ENCODE data around the gene SLFN5.
"Not testable (repeated sequence)": the region's sequence is repeated elsewhere in the genome, so short reads cannot be mapped to it uniquely, and the experiment has no call there.

Gene SLFN5

GRCh38 chr17:35294756-35295155 lies 51.9 kb downstream of the SLFN5 start:
- no peak for TF ChIP-seq CTCF (IDR thresholded peaks at IDR 0.05)
- no peaks in the 10 kb centered on the region for H3K4me1 ChIP-seq (ENCODE audit: control insufficient read depth in 1 of 2, insufficient read depth in 1 of 2, low read depth in 1 of 2, low read length in 1 of 2)
- H3K36me3 ChIP-seq = no peaks in the 10 kb centered on the region
- peaks cover 89% of the 10 kb centered on the region for H3K27me3 ChIP-seq
- no peaks in the 10 kb centered on the region for H3K9me3 ChIP-seq
- no peak overlapping the region for H3K4me3 ChIP-seq (ENCODE audit: low read depth in 1 of 2, low read length in 1 of 2)
- H3K27ac ChIP-seq = no peak overlapping the region

GRCh38 chr17:35295686-35296085 lies 52.8 kb downstream of the SLFN5 start:
- Histone ChIP-seq H3K27ac (no peak overlapping the region), H3K36me3 (no peaks in the 10 kb centered on the region), H3K9me3 (no peaks in the 10 kb centered on the region), H3K4me1 (ENCODE audit: control insufficient read depth in 1 of 2, insufficient read depth in 1 of 2, low read depth in 1 of 2, low read length in 1 of 2) (no peaks in the 10 kb centered on the region), H3K27me3 (peaks cover 82% of the 10 kb centered on the region), H3K4me3 (ENCODE audit: low read depth in 1 of 2, low read length in 1 of 2) (no peak overlapping the region)
- no peak for TF ChIP-seq CTCF (IDR thresholded peaks at IDR 0.05)

- Histone ChIP-seq H3K9me3 (no peaks in the 10 kb centered on the region), H3K36me3 (no peaks in the 10 kb centered on the region), H3K4me3 (ENCODE audit: low read depth in 1 of 2, low read length in 1 of 2) (no peak overlapping the region), H3K27me3 (peaks cover 71% of the 10 kb centered on the region), H3K4me1 (ENCODE audit: control insufficient read depth in 1 of 2, insufficient read depth in 1 of 2, low read depth in 1 of 2, low read length in 1 of 2) (no peaks in the 10 kb centered on the region), H3K27ac (no peak overlapping the region)
- TF ChIP-seq CTCF (IDR thresholded peaks at IDR 0.05) = no peak
Measured at GRCh38 chr17:35297666-35298065, 54.8 kb downstream of the SLFN5 start.

GRCh38 chr17:35298639-35299038 lies 55.8 kb downstream of the SLFN5 start:
- no peaks in the 10 kb centered on the region for H3K4me1 ChIP-seq (ENCODE audit: control insufficient read depth in 1 of 2, insufficient read depth in 1 of 2, low read depth in 1 of 2, low read length in 1 of 2)
- H3K27ac ChIP-seq = no peak overlapping the region
- H3K27me3 ChIP-seq = peaks cover 64% of the 10 kb centered on the region
- H3K9me3 ChIP-seq = no peaks in the 10 kb centered on the region
- no peak overlapping the region for H3K4me3 ChIP-seq (ENCODE audit: low read depth in 1 of 2, low read length in 1 of 2)
- TF ChIP-seq CTCF (IDR thresholded peaks at IDR 0.05) = no peak
- no peaks in the 10 kb centered on the region for H3K36me3 ChIP-seq

GRCh38 chr17:35299135-35299534 lies 56.3 kb downstream of the SLFN5 start:
- no peak for TF ChIP-seq CTCF (IDR thresholded peaks at IDR 0.05)
- Histone ChIP-seq H3K27me3 (peaks cover 59% of the 10 kb centered on the region), H3K4me1 (ENCODE audit: control insufficient read depth in 1 of 2, insufficient read depth in 1 of 2, low read depth in 1 of 2, low read length in 1 of 2) (no peaks in the 10 kb centered on the region), H3K4me3 (ENCODE audit: low read depth in 1 of 2, low read length in 1 of 2) (no peak overlapping the region), H3K9me3 (no peaks in the 10 kb centered on the region), H3K36me3 (no peaks in the 10 kb centered on the region), H3K27ac (no peak overlapping the region)

GRCh38 chr17:35309345-35309744 lies 66.5 kb downstream of the SLFN5 start:
- peaks cover 28% of the 10 kb centered on the region for H3K27me3 ChIP-seq
- H3K9me3 ChIP-seq = not testable (repeated sequence)

More at GRCh38 chr17:35309345-35309744, 66.5 kb downstream of the SLFN5 start:
- H3K4me3 ChIP-seq (ENCODE audit: low read depth in 1 of 2, low read length in 1 of 2); H3K36me3 ChIP-seq; H3K27ac ChIP-seq: not testable (repeated sequence)
- peaks cover 13 to 17% of the 10 kb centered on the region in 2 experiments for H3K4me1 ChIP-seq (ENCODE audit: control insufficient read depth in 1 of 2, insufficient read depth in 1 of 2, low read depth in 1 of 2, low read length in 1 of 2)

Data from neutrophil (primary cell).